Measurements from ENCODE around the gene CHD3. TPM values are rescaled to one million over a fixed set of nuclear protein-coding genes. Genes with fewer than 3 reads are reported as not detected.
A peak's percentile ranks its signal among the peaks of the same experiment; 100 is the strongest.

The CHD3 gene
- total and polyA plus RNA-seq, 2 of the 13 experiments (the other 11 are each of a cell fraction or from before 2014, with no cell fraction given) = 2.7 to 3.7 TPM

GRCh38 chr17:7844292-7845154 is 44.1 kb upstream of the CHD3 start (continued):
- TF ChIP-seq, protein P1, sequence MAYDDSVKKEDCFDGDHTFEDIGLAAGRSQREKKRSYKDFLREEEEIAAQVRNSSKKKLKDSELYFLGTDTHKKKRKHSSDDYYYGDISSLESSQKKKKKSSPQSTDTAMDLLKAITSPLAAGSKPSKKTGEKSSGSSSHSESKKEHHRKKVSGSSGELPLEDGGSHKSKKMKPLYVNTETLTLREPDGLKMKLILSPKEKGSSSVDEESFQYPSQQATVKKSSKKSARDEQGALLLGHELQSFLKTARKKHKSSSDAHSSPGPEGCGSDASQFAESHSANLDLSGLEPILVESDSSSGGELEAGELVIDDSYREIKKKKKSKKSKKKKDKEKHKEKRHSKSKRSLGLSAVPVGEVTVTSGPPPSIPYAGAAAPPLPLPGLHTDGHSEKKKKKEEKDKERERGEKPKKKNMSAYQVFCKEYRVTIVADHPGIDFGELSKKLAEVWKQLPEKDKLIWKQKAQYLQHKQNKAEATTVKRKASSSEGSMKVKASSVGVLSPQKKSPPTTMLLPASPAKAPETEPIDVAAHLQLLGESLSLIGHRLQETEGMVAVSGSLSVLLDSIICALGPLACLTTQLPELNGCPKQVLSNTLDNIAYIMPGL (CRISPR knock-in tag; IDR thresholded peaks at IDR 0.05; ENCODE audit: borderline replicate concordance in 1 of 2, low read depth in 1 of 2) = 0 out of 4 replicates have a peak, but pooled peaks of 1 of the 2 experiments have one; percentile 26
- 0 out of 2 replicates have a peak, but pooled peaks have one; percentile 53 for TF ChIP-seq ZMAT3 (CRISPR knock-in tag; conservative IDR thresholded peaks at IDR 0.05)
- TF ChIP-seq ZFP82 (CRISPR knock-in tag; IDR thresholded peaks at IDR 0.05; ENCODE audit: borderline replicate concordance) = peak; percentile 86
- TF ChIP-seq SRY (CRISPR knock-in tag; IDR thresholded peaks at IDR 0.05) = 0 out of 2 replicates have a peak, but pooled peaks have one; percentile 25
- peak; percentile 86 for TF ChIP-seq RARA (CRISPR knock-in tag; IDR thresholded peaks at IDR 0.05)
- no peak for TF ChIP-seq HIVEP1 (CRISPR knock-in tag; IDR thresholded peaks at IDR 0.05)
- peak; percentile 68; the same call in 1 of the 2 replicates for TF ChIP-seq KDM2A (CRISPR knock-in tag; IDR thresholded peaks at IDR 0.05; ENCODE audit: borderline replicate concordance, low read depth)
- TF ChIP-seq ZNF709 (CRISPR knock-in tag; IDR thresholded peaks at IDR 0.05) = peak; percentile 14; the same call in 1 of the 2 replicates
- no peak for TF ChIP-seq ZNF761 (CRISPR knock-in tag; conservative IDR thresholded peaks at IDR 0.05)
- TF ChIP-seq RNF2 (conservative IDR thresholded peaks at IDR 0.05; ENCODE audit: low read depth) = 0 out of 2 replicates have a peak, but pooled peaks have one; percentile 30
- no peak for TF ChIP-seq ZNF253 (CRISPR knock-in tag; IDR thresholded peaks at IDR 0.05; ENCODE audit: borderline replicate concordance)
- no peak for TF ChIP-seq ZNF18 (CRISPR knock-in tag; IDR thresholded peaks at IDR 0.05; ENCODE audit: insufficient replicate concordance)
- TF ChIP-seq SMAD9 (CRISPR knock-in tag; IDR thresholded peaks at IDR 0.05) = no peak
- peak; percentile 37 to 63; a peak in 3 of 4 replicates for TF ChIP-seq POLR2A (IDR thresholded peaks at IDR 0.05; ENCODE audit: insufficient read depth in 1 of 2, low read depth in 2 of 2, low read length in 2 of 2)
- no peak for TF ChIP-seq SRSF4 (IDR thresholded peaks at IDR 0.05; ENCODE audit: low read depth, low read length, poor library complexity, severe bottlenecking)
- TF ChIP-seq ZNF816 (CRISPR knock-in tag; IDR thresholded peaks at IDR 0.05; ENCODE audit: borderline replicate concordance) = peak; percentile 70; the same call in 1 of the 2 replicates
- peak in 1 of 2 experiments; percentile 11; a peak in 1 of 4 replicates for TF ChIP-seq KLF16 (CRISPR knock-in tag; IDR thresholded peaks at IDR 0.05)
- TF ChIP-seq, protein P2, sequence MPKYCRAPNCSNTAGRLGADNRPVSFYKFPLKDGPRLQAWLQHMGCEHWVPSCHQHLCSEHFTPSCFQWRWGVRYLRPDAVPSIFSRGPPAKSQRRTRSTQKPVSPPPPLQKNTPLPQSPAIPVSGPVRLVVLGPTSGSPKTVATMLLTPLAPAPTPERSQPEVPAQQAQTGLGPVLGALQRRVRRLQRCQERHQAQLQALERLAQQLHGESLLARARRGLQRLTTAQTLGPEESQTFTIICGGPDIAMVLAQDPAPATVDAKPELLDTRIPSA (CRISPR knock-in tag; IDR thresholded peaks at IDR 0.05; ENCODE audit: borderline replicate concordance) = 0 out of 2 replicates have a peak, but pooled peaks have one; percentile 54
- TF ChIP-seq, protein P3, sequence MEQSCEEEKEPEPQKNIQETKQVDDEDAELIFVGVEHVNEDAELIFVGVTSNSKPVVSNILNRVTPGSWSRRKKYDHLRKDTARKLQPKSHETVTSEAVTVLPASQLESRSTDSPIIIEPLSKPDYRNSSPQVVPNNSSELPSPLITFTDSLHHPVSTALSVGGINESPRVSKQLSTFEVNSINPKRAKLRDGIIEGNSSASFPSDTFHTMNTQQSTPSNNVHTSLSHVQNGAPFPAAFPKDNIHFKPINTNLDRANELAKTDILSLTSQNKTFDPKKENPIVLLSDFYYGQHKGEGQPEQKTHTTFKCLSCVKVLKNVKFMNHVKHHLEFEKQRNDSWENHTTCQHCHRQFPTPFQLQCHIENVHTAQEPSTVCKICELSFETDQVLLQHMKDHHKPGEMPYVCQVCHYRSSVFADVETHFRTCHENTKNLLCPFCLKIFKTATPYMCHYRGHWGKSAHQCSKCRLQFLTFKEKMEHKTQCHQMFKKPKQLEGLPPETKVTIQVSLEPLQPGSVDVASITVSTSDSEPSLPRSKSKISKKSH (CRISPR knock-in tag; IDR thresholded peaks at IDR 0.05; ENCODE audit: borderline replicate concordance) = peak; percentile 7; the same call in 1 of the 2 replicates
- TF ChIP-seq TBL1XR1 (IDR thresholded peaks at IDR 0.05; ENCODE audit: borderline replicate concordance, low read length, partially characterized antibody) = peak; percentile 56
- TF ChIP-seq NCOA2 (CRISPR knock-in tag; IDR thresholded peaks at IDR 0.05) = no peak
- TF ChIP-seq ZNF333 (CRISPR knock-in tag; IDR thresholded peaks at IDR 0.05; ENCODE audit: borderline replicate concordance) = no peak
